B cell (primary cell): Measurements from ENCODE around the gene TBC1D17.

Experiments
- EZH2 ChIP-seq: IDR thresholded peaks from 2 replicates; pipeline ENCODE4 v1.6.1; 2012; ENCODE audit warnings: borderline replicate concordance, low read depth, mild to moderate bottlenecking, moderate library complexity, low read length; ENCODE audit not compliant: insufficient read depth, poor library complexity, severe bottlenecking
- TF ChIP-seq, protein P1 (sequence below): fragments of 200-600 bp; IDR thresholded peaks from one replicate; pipeline ENCODE4 v1.8.0; 2022; ENCODE audit warnings: antibody characterized with exemption, mild to moderate bottlenecking

GRCh38 chr19:49904136-49904535 lies 26.6 kb downstream of the TBC1D17 start:
- TF ChIP-seq EZH2, result no peak
- TF ChIP-seq, protein P1, sequence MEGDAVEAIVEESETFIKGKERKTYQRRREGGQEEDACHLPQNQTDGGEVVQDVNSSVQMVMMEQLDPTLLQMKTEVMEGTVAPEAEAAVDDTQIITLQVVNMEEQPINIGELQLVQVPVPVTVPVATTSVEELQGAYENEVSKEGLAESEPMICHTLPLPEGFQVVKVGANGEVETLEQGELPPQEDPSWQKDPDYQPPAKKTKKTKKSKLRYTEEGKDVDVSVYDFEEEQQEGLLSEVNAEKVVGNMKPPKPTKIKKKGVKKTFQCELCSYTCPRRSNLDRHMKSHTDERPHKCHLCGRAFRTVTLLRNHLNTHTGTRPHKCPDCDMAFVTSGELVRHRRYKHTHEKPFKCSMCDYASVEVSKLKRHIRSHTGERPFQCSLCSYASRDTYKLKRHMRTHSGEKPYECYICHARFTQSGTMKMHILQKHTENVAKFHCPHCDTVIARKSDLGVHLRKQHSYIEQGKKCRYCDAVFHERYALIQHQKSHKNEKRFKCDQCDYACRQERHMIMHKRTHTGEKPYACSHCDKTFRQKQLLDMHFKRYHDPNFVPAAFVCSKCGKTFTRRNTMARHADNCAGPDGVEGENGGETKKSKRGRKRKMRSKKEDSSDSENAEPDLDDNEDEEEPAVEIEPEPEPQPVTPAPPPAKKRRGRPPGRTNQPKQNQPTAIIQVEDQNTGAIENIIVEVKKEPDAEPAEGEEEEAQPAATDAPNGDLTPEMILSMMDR, result no peak
